T47D (cell line): ENCODE measurements around the gene CAMK4.
A peak's percentile ranks its signal among the peaks of the same experiment; 100 is the strongest.

Experiments used
- DNase-seq, 2 experiments: peaks; one replicate each; pipeline versions ENCODE4 v3.0.0 to v3.0.0-alpha.2; 2011 to 2012; ENCODE audit warnings: low read depth in 1 of 2, low spot score in 1 of 2
- JUND ChIP-seq: IDR thresholded peaks from 2 replicates; pipeline ENCODE4 v1.6.1; 2012; ENCODE audit warnings: low read depth
- in situ Hi-C: cut with HindIII; loops from 2 replicates; pipeline ENCODE4 v1.10.0; 2016; ENCODE audit warnings: low sequenced_read_pairs, low pct_unique_long_range_greater_than_20kb

Gene CAMK4

GRCh38 chr5:111223101-111223786 lies 940 bp upstream of the CAMK4 start:
- in situ Hi-C loops: no loop called here
- DNase-seq: peak in 1 of 2 experiments; percentile 4
- TF ChIP-seq JUND: no peak

GRCh38 chr5:111224561-111225345 lies 569 bp downstream of the CAMK4 start:
- DNase-seq: no peak
- in situ Hi-C loops: no loop called here
- no peak for TF ChIP-seq JUND

GRCh38 chr5:111225926-111226325 lies 1.7 kb downstream of the CAMK4 start:
- in situ Hi-C loops: no loop called here
- DNase-seq: no peak

GRCh38 chr5:111226556-111226955 lies 2.4 kb downstream of the CAMK4 start:
- no peak for DNase-seq
- in situ Hi-C loops: no loop called here
- no peak for TF ChIP-seq JUND

More at GRCh38 chr5:111225926-111226325, 1.7 kb downstream of the CAMK4 start:
- no peak for TF ChIP-seq JUND

GRCh38 chr5:111227226-111227782 lies 3.1 kb downstream of the CAMK4 start:
- DNase-seq: no peak
- in situ Hi-C loops: no loop called here
- TF ChIP-seq JUND: no peak

- DNase-seq: no peak
- TF ChIP-seq JUND: no peak
- in situ Hi-C loops: no loop called here
Measured at GRCh38 chr5:111227801-111228200, 3.6 kb downstream of the CAMK4 start.

GRCh38 chr5:111228520-111229220 lies 4.5 kb downstream of the CAMK4 start:
- no peak for DNase-seq
- in situ Hi-C loops: no loop called here
- TF ChIP-seq JUND: no peak

GRCh38 chr5:111229221-111229835 lies 5.1 kb downstream of the CAMK4 start:
- DNase-seq: no peak
- in situ Hi-C loops: no loop called here
- TF ChIP-seq JUND: no peak

- no peak for TF ChIP-seq JUND
- no peak for DNase-seq
- in situ Hi-C loops: no loop called here
Measured at GRCh38 chr5:111229871-111230810, 6.0 kb downstream of the CAMK4 start.

- DNase-seq: no peak
- TF ChIP-seq JUND: no peak
- in situ Hi-C loops: no loop called here
Measured at GRCh38 chr5:111231119-111231518, 6.9 kb downstream of the CAMK4 start.

- in situ Hi-C loops: no loop called here
- DNase-seq: no peak
Measured at GRCh38 chr5:111232311-111233051, 8.3 kb downstream of the CAMK4 start.

More at GRCh38 chr5:111232311-111233051, 8.3 kb downstream of the CAMK4 start:
- TF ChIP-seq JUND: no peak
